KG1 (cell line): ENCODE measurements around the gene ELN.

Experiments used
- DNase-seq: peaks from one replicate; lab custom pipeline; 2025; lab: John Stamatoyannopoulos, UW

ELN gene

GRCh38 chr7:74063646-74064045 is 35.7 kb downstream of the ELN start:
- DNase-seq, result no peak

- DNase-seq, result no peak
Measured at GRCh38 chr7:74064696-74065095, 36.7 kb downstream of the ELN start.

- DNase-seq, result no peak
Measured at GRCh38 chr7:74066626-74067025, 38.7 kb downstream of the ELN start.

- no peak for DNase-seq
Measured at GRCh38 chr7:74068378-74069085, 40.6 kb downstream of the ELN start.

- DNase-seq, result no peak
Measured at GRCh38 chr7:74069086-74069541, 41.1 kb downstream of the ELN start.

GRCh38 chr7:74069790-74070618 is 42.0 kb downstream of the ELN start:
- no peak for DNase-seq

GRCh38 chr7:74070619-74070921 is 42.6 kb downstream of the ELN start:
- no peak for DNase-seq

GRCh38 chr7:74071121-74071520 is 43.1 kb downstream of the ELN start:
- no peak for DNase-seq

- no peak for DNase-seq
Measured at GRCh38 chr7:74074770-74075169, 46.8 kb downstream of the ELN start.

GRCh38 chr7:74078461-74078860 is 50.5 kb downstream of the ELN start:
- no peak for DNase-seq

- no peak for DNase-seq
Measured at GRCh38 chr7:74082770-74083116, 54.8 kb downstream of the ELN start.

GRCh38 chr7:74083117-74083876 is 55.3 kb downstream of the ELN start, which contains the start of gene LIMK1:
Gene LIMK1, plus strand, starts transcription at chr7:74083804. Its CDS starts 187 bp downstream, at chr7:74083991.
- peak; percentile 60 for DNase-seq

- DNase-seq, result no peak
Measured at GRCh38 chr7:74083928-74084721, 56.2 kb downstream of the ELN start.

GRCh38 chr7:74084722-74085578 is 57.0 kb downstream of the ELN start:
- no peak for DNase-seq

- DNase-seq, result no peak
Measured at GRCh38 chr7:74087791-74088453, 59.9 kb downstream of the ELN start.

GRCh38 chr7:74092321-74092963 is 64.5 kb downstream of the ELN start:
- no peak for DNase-seq

GRCh38 chr7:74092964-74093471 is 65.0 kb downstream of the ELN start:
- DNase-seq, result no peak

GRCh38 chr7:74093671-74094223 is 65.8 kb downstream of the ELN start:
- peak; percentile 54 for DNase-seq
